Neural progenitor cell (in vitro differentiated cells): ENCODE results near the gene VCAN. TPM values are rescaled to one million over a fixed set of nuclear protein-coding genes. Genes with fewer than 3 reads are reported as not detected.

Experiments
- DNase-seq: peaks from one replicate; pipeline ENCODE4 v3.0.0-alpha.2; 2016; ENCODE audit warnings: low spot score
- H2AFZ ChIP-seq: fragments of 200-600 bp; sonication (generic); replicated peaks from 2 replicates; pipeline ENCODE4 v1.6.1; 2016; ENCODE audit warnings: antibody characterized with exemption
- H3F3A ChIP-seq: fragments of 200-600 bp; sonication (generic); 2 replicates; pipeline ENCODE4 v1.6.1; 2016; ENCODE audit warnings: antibody characterized with exemption, low read depth
- H3K27ac ChIP-seq: fragments of 200-600 bp; sonication (generic); 2 replicates; pipeline ENCODE4 v1.5.1; 2016; ENCODE audit warnings: mild to moderate bottlenecking
- H3K27me3 ChIP-seq: fragments of 200-600 bp; sonication (generic); 2 replicates; pipeline ENCODE4 v1.6.1; 2016; ENCODE audit warnings: mild to moderate bottlenecking, moderate library complexity
- H3K36me3 ChIP-seq: fragments of 200-600 bp; sonication (generic); 2 replicates; pipeline ENCODE4 v1.5.1; 2016
- H3K4me1 ChIP-seq: fragments of 200-600 bp; sonication (generic); 2 replicates; pipeline ENCODE4 v1.6.1; 2016; ENCODE audit warnings: mixed run types
- H3K4me2 ChIP-seq: fragments of 200-600 bp; sonication (generic); 2 replicates; pipeline ENCODE4 v1.6.1; 2016
- H3K4me3 ChIP-seq: fragments of 200-600 bp; sonication (generic); 2 replicates; pipeline ENCODE4 v1.5.1; 2016
- H3K79me2 ChIP-seq: fragments of 200-600 bp; sonication (generic); 2 replicates; pipeline ENCODE4 v1.6.1; 2016; ENCODE audit warnings: low read depth
- H3K9ac ChIP-seq: fragments of 200-600 bp; sonication (generic); 2 replicates; pipeline ENCODE4 v1.6.1; 2016
- H3K9me3 ChIP-seq: fragments of 200-600 bp; sonication (generic); 2 replicates; pipeline ENCODE4 v1.5.1; 2016; ENCODE audit warnings: low read depth
- H4K20me1 ChIP-seq: fragments of 200-600 bp; sonication (generic); 2 replicates; pipeline ENCODE4 v1.6.1; 2016; ENCODE audit warnings: low read depth
- H3K27ac Mint-ChIP-seq: 3 replicates; pipeline ENCODE4 v1.8.0; 2021; ENCODE audit warnings: mixed read lengths
- H3K27me3 Mint-ChIP-seq: 2 replicates; pipeline ENCODE4 v1.8.0; 2022; ENCODE audit warnings: low read depth, mild to moderate bottlenecking, inconsistent platforms, moderate library complexity, mixed read lengths; ENCODE audit not compliant: insufficient read depth
- H3K36me3 Mint-ChIP-seq: 3 replicates; pipeline ENCODE4 v1.8.0; 2021; ENCODE audit warnings: mixed read lengths
- H3K4me1 Mint-ChIP-seq: 3 replicates; pipeline ENCODE4 v1.8.0; 2021; ENCODE audit warnings: mixed read lengths
- H3K4me3 Mint-ChIP-seq: 3 replicates; pipeline ENCODE4 v1.8.0; 2021; ENCODE audit warnings: mild to moderate bottlenecking, moderate library complexity, mixed read lengths
- H3K9me3 Mint-ChIP-seq: 3 replicates; pipeline ENCODE4 v1.8.0; 2020; ENCODE audit warnings: mixed read lengths
- CTCF ChIP-seq: fragments of 200-600 bp; sonication (generic); IDR thresholded peaks from 2 replicates; pipeline ENCODE4 v1.5.1; 2017; ENCODE audit warnings: antibody characterized with exemption, mild to moderate bottlenecking
- EZH2 ChIP-seq: fragments of 200-600 bp; sonication (generic); IDR thresholded peaks from 2 replicates; pipeline ENCODE4 v1.6.1; 2017; ENCODE audit warnings: antibody characterized with exemption, mild to moderate bottlenecking, moderate library complexity
- EZH2phosphoT487 ChIP-seq: fragments of 200-600 bp; sonication (generic); IDR thresholded peaks from 2 replicates; pipeline ENCODE4 v1.6.1; 2017; ENCODE audit warnings: antibody characterized with exemption
- total RNA-seq: library from RNA; depleted of rRNA; stranded (reverse); fragments of >200 nt; gene quantifications from 2 replicates; pipeline ENCODE4 v1.2.3, GENCODE V29; 2015; ENCODE audit warnings: low replicate concordance

VCAN gene
- total RNA-seq, 1 donor from 2014 or later: 101 TPM

- Histone ChIP-seq H3K79me2 (peaks cover 16% of the 10 kb centered on the region), H3K4me3 (no peak overlapping the region), H3K9me3 (no peaks in the 10 kb centered on the region), H3K9ac (no peak overlapping the region), H3K4me2 (peak overlapping the region; percentile 23), H3K27ac (peak overlapping the region; percentile 69), H3K27me3 (no peaks in the 10 kb centered on the region), H3F3A (peaks cover 6% of the 10 kb centered on the region), H3K36me3 (peaks cover 8% of the 10 kb centered on the region), H3K4me1 (peaks cover 45% of the 10 kb centered on the region), H4K20me1 (no peaks in the 10 kb centered on the region), H2AFZ (no peak overlapping the region)
- DNase-seq: no peak
- H3K4me1 Mint-ChIP-seq: peaks cover 25% of the 10 kb centered on the region
- peaks cover 68% of the 10 kb centered on the region for H3K36me3 Mint-ChIP-seq
- no peak for TF ChIP-seq EZH2
- TF ChIP-seq CTCF: no peak
- peaks cover 4% of the 10 kb centered on the region for H3K9me3 Mint-ChIP-seq
- H3K27me3 Mint-ChIP-seq: peaks cover 2% of the 10 kb centered on the region
- no peak overlapping the region for H3K27ac Mint-ChIP-seq
- no peak overlapping the region for H3K4me3 Mint-ChIP-seq
These were observed 17.3 kb downstream of the VCAN start for GRCh38 chr5:83488821-83489220.

- Histone ChIP-seq H3K4me1 (peaks cover 45% of the 10 kb centered on the region), H3K79me2 (peaks cover 16% of the 10 kb centered on the region), H2AFZ (no peak overlapping the region), H3K4me2 (no peak overlapping the region), H3K4me3 (no peak overlapping the region), H3K36me3 (peaks cover 7% of the 10 kb centered on the region), H3K27ac (no peak overlapping the region), H3K9ac (no peak overlapping the region), H3K9me3 (no peaks in the 10 kb centered on the region), H3K27me3 (no peaks in the 10 kb centered on the region), H3F3A (peaks cover 6% of the 10 kb centered on the region), H4K20me1 (no peaks in the 10 kb centered on the region)
- Mint-ChIP-seq H3K4me1 (peaks cover 27% of the 10 kb centered on the region), H3K27me3 (peaks cover 2% of the 10 kb centered on the region), H3K4me3 (no peak overlapping the region), H3K9me3 (peaks cover 2% of the 10 kb centered on the region), H3K36me3 (peaks cover 67% of the 10 kb centered on the region), H3K27ac (no peak overlapping the region)
- no peak for DNase-seq
- TF ChIP-seq EZH2phosphoT487 (no peak), EZH2 (no peak), CTCF (no peak)
These were observed 18.7 kb downstream of the VCAN start for GRCh38 chr5:83490203-83490602.

- Mint-ChIP-seq H3K27ac (peak overlapping the region; percentile 24), H3K4me1 (peaks cover 25% of the 10 kb centered on the region), H3K36me3 (peaks cover 65% of the 10 kb centered on the region), H3K27me3 (no peaks in the 10 kb centered on the region), H3K4me3 (no peak overlapping the region), H3K9me3 (no peaks in the 10 kb centered on the region)
- no peaks in the 10 kb centered on the region for H4K20me1 ChIP-seq
- H3K27ac ChIP-seq: no peak overlapping the region
- peaks cover 9% of the 10 kb centered on the region for H3K36me3 ChIP-seq
- peaks cover 41% of the 10 kb centered on the region for H3K4me1 ChIP-seq
- no peak overlapping the region for H2AFZ ChIP-seq
- H3K9me3 ChIP-seq: no peaks in the 10 kb centered on the region
- no peak overlapping the region for H3K4me3 ChIP-seq
- peaks cover 6% of the 10 kb centered on the region for H3F3A ChIP-seq
- no peak overlapping the region for H3K4me2 ChIP-seq
- TF ChIP-seq EZH2: no peak
- no peak for TF ChIP-seq CTCF
- no peak for TF ChIP-seq EZH2phosphoT487
- no peak overlapping the region for H3K9ac ChIP-seq
- no peak for DNase-seq
- H3K79me2 ChIP-seq: peaks cover 9% of the 10 kb centered on the region
- no peaks in the 10 kb centered on the region for H3K27me3 ChIP-seq
These were observed 20.8 kb downstream of the VCAN start for GRCh38 chr5:83492331-83492730.
